Heart right ventricle (tissue), 16 donors: ENCODE data around the gene TMPRSS6. TPM values are rescaled to one million over a fixed set of nuclear protein-coding genes. Genes with fewer than 3 reads are reported as not detected.

Experiments used
- ATAC-seq, 8 donors: fragments of 200-7000 bp; cut with Tn5 transposase; one replicate each; pipeline ENCODE4 v1.9.1; 2020; ENCODE audit warnings: mild to moderate bottlenecking in 8 of 8, moderate library complexity in 8 of 8, moderate number of reproducible peaks in 1 of 8
- DNase-seq, 2 donors: peaks; one replicate each; pipeline ENCODE4 v3.0.0-alpha.2; 2020
- H3K27ac ChIP-seq, 10 donors: fragments of 200-600 bp; sonication (generic) in 2 of 10; one replicate each; pipeline versions ENCODE4 v1.5.0 to v1.8.0; 2020 to 2022; ENCODE audit warnings: mild to moderate bottlenecking in 3 of 10
- H3K27me3 ChIP-seq, 7 donors: fragments of 200-600 bp; one replicate each; pipeline ENCODE4 v1.8.0; 2021 to 2022; ENCODE audit warnings: mild to moderate bottlenecking in 2 of 7
- H3K36me3 ChIP-seq, 9 donors: fragments of 200-600 bp; sonication (generic) in 1 of 9; one replicate each; pipeline versions ENCODE4 v1.5.0 to v1.8.0; 2020 to 2022; ENCODE audit warnings: mild to moderate bottlenecking in 2 of 9
- H3K4me1 ChIP-seq, 9 donors: fragments of 200-600 bp; sonication (generic) in 1 of 9; one replicate each; pipeline versions ENCODE4 v1.5.0 to v1.8.0; 2020 to 2022; ENCODE audit warnings: mild to moderate bottlenecking in 4 of 9
- H3K4me3 ChIP-seq, 10 donors: fragments of 200-600 bp; sonication (generic) in 2 of 10; one replicate each; pipeline versions ENCODE4 v1.5.0 to v1.8.0; 2020 to 2022; ENCODE audit warnings: mild to moderate bottlenecking in 7 of 10, moderate library complexity in 2 of 10
- H3K9me3 ChIP-seq, 11 donors: fragments of 200-600 bp in 10 of 11; sonication (generic) in 2 of 11; one replicate each; pipeline versions ENCODE4 v1.5.0 to v1.8.0; 2013 to 2022; ENCODE audit warnings: mild to moderate bottlenecking in 2 of 11, control low read depth in 1 of 11, moderate library complexity in 1 of 11
- CTCF ChIP-seq, 9 donors: fragments of 200-600 bp; sonication (generic) in 2 of 9; IDR thresholded peaks; one replicate each; pipeline versions ENCODE4 v1.5.0 to v1.8.0; 2021 to 2022; ENCODE audit warnings: antibody characterized with exemption in 9 of 9, mild to moderate bottlenecking in 5 of 9, moderate library complexity in 1 of 9
- WGBS, 2 donors: extraction: QIAGEN DNeasy Blood & Tissue Kit; methylation state at CpG; one replicate each; pipeline ENCODE4 v1.1.7; 2013; ENCODE audit warnings: inconsistent platforms in 1 of 2; 5-methylcytosine and 5-hydroxymethylcytosine counted together
- intact Hi-C, 10 donors: fragments of 100-400 bp; cut with DNase I; formaldehyde crosslinking; loops; one replicate each; pipeline versions ENCODE4 v1.11.1 to v1.14.2; 2022
- polyA plus RNA-seq, 2 donors: library from polyadenylated mRNA; stranded (reverse); fragments of 200-250 nt; gene quantifications; one replicate each; pipeline ENCODE4 v1.2.3, GENCODE V29; 2013
- total RNA-seq, 10 donors: library from RNA; stranded (reverse); fragmentation: NEBNext Ultra II Directional in 3 of 10; extraction: Animal tissue kit (Norgen Biotek cat#: 25700) in 3 of 10; gene quantifications; one replicate each; pipeline versions ENCODE4 v1.2.1 to v1.2.4, GENCODE V29; 2021 to 2023
- donor health status: Arrhythmogenic right ventricular cardiomyopathy.
- donor health status: ischemic (EF 13 %, LVEDD 7.1; RV severe dilation, severe dysfunction).
- donor health status: healthy with polysubstance abuse.
- donor health status: DM: no; HTN: yes; CAD: no.
- donor health status: DM: no; HTN: no; CAD: no.
- donor health status: ischemic (EF 25% LVEDD 6.9; RV normal size, moderate dysfunction).
- donor health status: ischemic (EF 25% LVEDD 5.7; RV mildly dilated, moderate dysfunction).
- donor health status: healthy.
- donor health status: DM: yes; HTN: yes; CAD: no.
- donor health status: Ischemic cardiomyopathy.
- donor health status: ischemic (EF 35%, LVEDD 5.7; RV mildly dilated, moderate dysfunction).
- donor health status: nonischemic (EF 11% LVEDD 7.7; RV severe dilation, severe dysfunction).
- donor health status: DM: yes; HTN: yes; CAD: no.
- donor health status: PGD.
- donor health status: ischemic (EF 29% LVEDD 5.4; RV normal size, mild dysfunction).
- donor health status: nonischemic (EF 23%, LVEDD 6.1; RV moderate dilation, normal function).

The TMPRSS6 gene
- total and polyA plus RNA-seq, 12 donors: not detected

- TF ChIP-seq CTCF (IDR thresholded peaks at IDR 0.05): no peak
- intact Hi-C loops: loop anchor here in 1 of 10 donors (10.0 kb wide), 1 partner anchor 400 kb away; no protein-coding TSS in a partner anchor
- Histone ChIP-seq H3K4me1 (no peaks in the 10 kb centered on the region), H3K27ac (no peak overlapping the region), H3K27me3 (peaks cover 0 to 42% (median 23%) of the 10 kb centered on the region in 7 donors), H3K9me3 (no peaks in the 10 kb centered on the region), H3K4me3 (no peak overlapping the region), H3K36me3 (peaks cover 0 to 24% (median 0%) of the 10 kb centered on the region in 9 donors)
- ATAC-seq: no peak
- WGBS, 2 donors: 90 to 91% methylated on average over 11 of the region's 11 CpGs
- DNase-seq: no peak
These were observed 45.0 kb downstream of the TMPRSS6 start for GRCh38 chr22:37064553-37064952.

- Histone ChIP-seq H3K27me3 (peaks cover 0 to 34% (median 15%) of the 10 kb centered on the region in 7 donors), H3K9me3 (no peaks in the 10 kb centered on the region), H3K4me1 (no peaks in the 10 kb centered on the region), H3K4me3 (no peak overlapping the region), H3K36me3 (peaks cover 0 to 32% (median 0%) of the 10 kb centered on the region in 9 donors), H3K27ac (no peak overlapping the region)
- intact Hi-C loops: loop anchor here in 1 of 10 donors (10.0 kb wide), 1 partner anchor 401 kb away; no protein-coding TSS in a partner anchor
- TF ChIP-seq CTCF (IDR thresholded peaks at IDR 0.05): no peak
- WGBS, 2 donors: 86 to 87% methylated on average over 28 of the region's 28 CpGs
- DNase-seq (no peak), ATAC-seq (no peak)
These were observed 45.8 kb downstream of the TMPRSS6 start for GRCh38 chr22:37063431-37064420.

GRCh38 chr22:37062702-37063381 lies 46.7 kb downstream of the TMPRSS6 start:
- Histone ChIP-seq H3K36me3 (peaks cover 0 to 41% (median under 1%) of the 10 kb centered on the region in 9 donors), H3K27ac (no peak overlapping the region), H3K4me3 (no peak overlapping the region), H3K9me3 (no peaks in the 10 kb centered on the region), H3K4me1 (no peaks in the 10 kb centered on the region), H3K27me3 (peaks cover 0 to 25% (median 6%) of the 10 kb centered on the region in 7 donors)
- intact Hi-C loops: loop anchor here in 1 of 10 donors (10.0 kb wide), 1 partner anchor 402 kb away; no protein-coding TSS in a partner anchor
- TF ChIP-seq CTCF (IDR thresholded peaks at IDR 0.05): no peak
- no peak for ATAC-seq
- no peak for DNase-seq
- WGBS, 2 donors: 84 to 89% methylated on average over 15 of the region's 15 CpGs

- Histone ChIP-seq H3K27me3 (peaks cover 0 to 20% (median 3%) of the 10 kb centered on the region in 7 donors), H3K9me3 (no peaks in the 10 kb centered on the region), H3K4me3 (no peak overlapping the region), H3K4me1 (no peaks in the 10 kb centered on the region), H3K27ac (no peak overlapping the region), H3K36me3 (peaks cover 0 to 46% (median 4%) of the 10 kb centered on the region in 9 donors)
- ATAC-seq: no peak
- DNase-seq: no peak
- 72 to 77% methylated on average over 7 of the region's 7 CpGs for WGBS, 2 donors
- no peak for TF ChIP-seq CTCF (IDR thresholded peaks at IDR 0.05)
- intact Hi-C loops: loop anchor here in 1 of 10 donors (10.0 kb wide), 1 partner anchor 402 kb away; no protein-coding TSS in a partner anchor
These were observed 47.2 kb downstream of the TMPRSS6 start for GRCh38 chr22:37062376-37062675.
